WTC11 (cell line): ENCODE results near the gene ZNF273. TPM values are rescaled to one million over a fixed set of nuclear protein-coding genes. Genes with fewer than 3 reads are reported as not detected.
"Not testable (repeated sequence)": the region's sequence is repeated elsewhere in the genome, so short reads cannot be mapped to it uniquely, and the experiment has no call there.

ENCODE experiments used
- ATAC-seq: fragments of 200-7000 bp; cut with Tn5 transposase; 2 replicates; pipeline ENCODE4 v1.10.0; 2021; ENCODE audit warnings: mild to moderate bottlenecking, moderate library complexity
- CTCF ChIA-PET: fragments of 300-600 bp; sonication (Branson Sonifier 250); formaldehyde crosslinking; loops from one replicate; lab custom pipeline; 2021; ENCODE audit warnings: antibody characterized with exemption; lab: Charles Lee
- POLR2A ChIA-PET: fragments of 350-600 bp; sonication (Branson Sonifier 250); formaldehyde crosslinking; loops from one replicate; lab custom pipeline; 2021; ENCODE audit warnings: antibody characterized with exemption; lab: Charles Lee
- DNase-seq: peaks from one replicate; pipeline ENCODE4 v3.0.0; 2021; ENCODE audit warnings: low spot score
- H3K27ac Mint-ChIP-seq: 2 replicates; pipeline ENCODE4 v1.8.0; 2021; ENCODE audit warnings: mixed read lengths
- H3K27me3 Mint-ChIP-seq: 2 replicates; pipeline ENCODE4 v1.8.0; 2021; ENCODE audit warnings: low read depth, mild to moderate bottlenecking, moderate library complexity, mixed read lengths
- H3K36me3 Mint-ChIP-seq: 2 replicates; pipeline ENCODE4 v1.8.0; 2021; ENCODE audit warnings: mixed read lengths
- H3K4me1 Mint-ChIP-seq: 2 replicates; pipeline ENCODE4 v1.8.0; 2022; ENCODE audit warnings: mixed read lengths
- H3K4me3 Mint-ChIP-seq: 2 replicates; pipeline ENCODE4 v1.8.0; 2021; ENCODE audit warnings: mild to moderate bottlenecking, moderate library complexity, mixed read lengths
- H3K9me3 Mint-ChIP-seq: 2 replicates; pipeline ENCODE4 v1.8.0; 2021; ENCODE audit warnings: mixed read lengths
- AR ChIP-seq: fragments of 250-450 bp; sonication (Bioruptor Pico); IDR thresholded peaks from 2 replicates; pipeline ENCODE4 v1.9.0; 2021; ENCODE audit warnings: mild to moderate bottlenecking
- ATF2 ChIP-seq: sonication (generic); formaldehyde crosslinking; IDR thresholded peaks from 2 replicates; pipeline ENCODE4 v1.8.1; 2022; ENCODE audit warnings: low read depth, missing genetic modification reagents, borderline replicate concordance
- EMX1 ChIP-seq: fragments of 250-450 bp; sonication (Bioruptor Pico); IDR thresholded peaks from 2 replicates; pipeline ENCODE4 v1.8.0; 2021; ENCODE audit warnings: mild to moderate bottlenecking
- IRF2 ChIP-seq: sonication (generic); formaldehyde crosslinking; IDR thresholded peaks from 2 replicates; pipeline ENCODE4 v1.8.0; 2022; ENCODE audit warnings: low read depth, missing genetic modification reagents, borderline replicate concordance
- MYBL2 ChIP-seq: sonication (generic); formaldehyde crosslinking; IDR thresholded peaks from 2 replicates; pipeline ENCODE4 v1.8.1; 2023; ENCODE audit warnings: mild to moderate bottlenecking, moderate library complexity, missing genetic modification reagents
- NR1H2 ChIP-seq: sonication (generic); formaldehyde crosslinking; IDR thresholded peaks from 2 replicates; pipeline ENCODE4 v1.9.0; 2021; ENCODE audit warnings: mild to moderate bottlenecking, moderate library complexity, missing genetic modification reagents
- NR3C1 ChIP-seq: sonication (generic); formaldehyde crosslinking; conservative IDR thresholded peaks from 2 replicates; pipeline ENCODE4 v1.8.1; 2023; ENCODE audit warnings: low read depth, mild to moderate bottlenecking, missing genetic modification reagents
- PRDM15 ChIP-seq: sonication (generic); formaldehyde crosslinking; IDR thresholded peaks from 2 replicates; pipeline ENCODE4 v1.8.0; 2022; ENCODE audit warnings: missing genetic modification reagents
- TEAD1 ChIP-seq: sonication (generic); formaldehyde crosslinking; IDR thresholded peaks from 2 replicates; pipeline ENCODE4 v1.8.0; 2022; ENCODE audit warnings: mild to moderate bottlenecking, missing genetic modification reagents
- TEAD4 ChIP-seq: sonication (generic); formaldehyde crosslinking; IDR thresholded peaks from 2 replicates; pipeline ENCODE4 v1.8.0; 2022; ENCODE audit warnings: mild to moderate bottlenecking, missing genetic modification reagents
- USF2 ChIP-seq: sonication (generic); formaldehyde crosslinking; IDR thresholded peaks from 2 replicates; pipeline ENCODE4 v1.8.1; 2023; ENCODE audit warnings: mild to moderate bottlenecking, missing genetic modification reagents, moderate library complexity
- ZNF121 ChIP-seq: sonication (generic); formaldehyde crosslinking; IDR thresholded peaks from 2 replicates; pipeline ENCODE4 v1.8.0; 2023; ENCODE audit warnings: missing genetic modification reagents
- ZNF219 ChIP-seq: sonication (generic); formaldehyde crosslinking; IDR thresholded peaks from 2 replicates; pipeline ENCODE4 v1.8.0; 2023; ENCODE audit warnings: missing genetic modification reagents, mild to moderate bottlenecking, borderline replicate concordance
- total RNA-seq: library from RNA; stranded (reverse); gene quantifications from 3 replicates; pipeline ENCODE4 v1.2.3, GENCODE V29; 2021
- TF ChIP-seq, protein P1 (sequence below): fragments of 250-450 bp; sonication (Bioruptor Pico); IDR thresholded peaks from 2 replicates; pipeline ENCODE4 v1.9.0; 2021; ENCODE audit warnings: mild to moderate bottlenecking, borderline replicate concordance
- TF ChIP-seq, protein P2 (sequence below): fragments of 250-450 bp; sonication (Bioruptor Pico); IDR thresholded peaks from 2 replicates; pipeline ENCODE4 v1.9.0; 2021; ENCODE audit warnings: mild to moderate bottlenecking
- TF ChIP-seq, protein P3 (sequence below): sonication (generic); formaldehyde crosslinking; IDR thresholded peaks from 2 replicates; pipeline ENCODE4 v1.8.0; 2023; ENCODE audit warnings: missing genetic modification reagents

Gene ZNF273
- total RNA-seq, 1 experiment from 2014 or later: 12.1 TPM

- TF ChIP-seq, protein P1, sequence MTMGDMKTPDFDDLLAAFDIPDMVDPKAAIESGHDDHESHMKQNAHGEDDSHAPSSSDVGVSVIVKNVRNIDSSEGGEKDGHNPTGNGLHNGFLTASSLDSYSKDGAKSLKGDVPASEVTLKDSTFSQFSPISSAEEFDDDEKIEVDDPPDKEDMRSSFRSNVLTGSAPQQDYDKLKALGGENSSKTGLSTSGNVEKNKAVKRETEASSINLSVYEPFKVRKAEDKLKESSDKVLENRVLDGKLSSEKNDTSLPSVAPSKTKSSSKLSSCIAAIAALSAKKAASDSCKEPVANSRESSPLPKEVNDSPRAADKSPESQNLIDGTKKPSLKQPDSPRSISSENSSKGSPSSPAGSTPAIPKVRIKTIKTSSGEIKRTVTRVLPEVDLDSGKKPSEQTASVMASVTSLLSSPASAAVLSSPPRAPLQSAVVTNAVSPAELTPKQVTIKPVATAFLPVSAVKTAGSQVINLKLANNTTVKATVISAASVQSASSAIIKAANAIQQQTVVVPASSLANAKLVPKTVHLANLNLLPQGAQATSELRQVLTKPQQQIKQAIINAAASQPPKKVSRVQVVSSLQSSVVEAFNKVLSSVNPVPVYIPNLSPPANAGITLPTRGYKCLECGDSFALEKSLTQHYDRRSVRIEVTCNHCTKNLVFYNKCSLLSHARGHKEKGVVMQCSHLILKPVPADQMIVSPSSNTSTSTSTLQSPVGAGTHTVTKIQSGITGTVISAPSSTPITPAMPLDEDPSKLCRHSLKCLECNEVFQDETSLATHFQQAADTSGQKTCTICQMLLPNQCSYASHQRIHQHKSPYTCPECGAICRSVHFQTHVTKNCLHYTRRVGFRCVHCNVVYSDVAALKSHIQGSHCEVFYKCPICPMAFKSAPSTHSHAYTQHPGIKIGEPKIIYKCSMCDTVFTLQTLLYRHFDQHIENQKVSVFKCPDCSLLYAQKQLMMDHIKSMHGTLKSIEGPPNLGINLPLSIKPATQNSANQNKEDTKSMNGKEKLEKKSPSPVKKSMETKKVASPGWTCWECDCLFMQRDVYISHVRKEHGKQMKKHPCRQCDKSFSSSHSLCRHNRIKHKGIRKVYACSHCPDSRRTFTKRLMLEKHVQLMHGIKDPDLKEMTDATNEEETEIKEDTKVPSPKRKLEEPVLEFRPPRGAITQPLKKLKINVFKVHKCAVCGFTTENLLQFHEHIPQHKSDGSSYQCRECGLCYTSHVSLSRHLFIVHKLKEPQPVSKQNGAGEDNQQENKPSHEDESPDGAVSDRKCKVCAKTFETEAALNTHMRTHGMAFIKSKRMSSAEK (CRISPR knock-in tag): no peak
- no peak for TF ChIP-seq USF2 (CRISPR knock-in tag)
- no peak for TF ChIP-seq TEAD1 (CRISPR knock-in tag)
- TF ChIP-seq NR1H2 (CRISPR knock-in tag): no peak
These were observed 13.3 kb upstream of the ZNF273 start (continued) for GRCh38 chr7:64889686-64890162.

DNA sequence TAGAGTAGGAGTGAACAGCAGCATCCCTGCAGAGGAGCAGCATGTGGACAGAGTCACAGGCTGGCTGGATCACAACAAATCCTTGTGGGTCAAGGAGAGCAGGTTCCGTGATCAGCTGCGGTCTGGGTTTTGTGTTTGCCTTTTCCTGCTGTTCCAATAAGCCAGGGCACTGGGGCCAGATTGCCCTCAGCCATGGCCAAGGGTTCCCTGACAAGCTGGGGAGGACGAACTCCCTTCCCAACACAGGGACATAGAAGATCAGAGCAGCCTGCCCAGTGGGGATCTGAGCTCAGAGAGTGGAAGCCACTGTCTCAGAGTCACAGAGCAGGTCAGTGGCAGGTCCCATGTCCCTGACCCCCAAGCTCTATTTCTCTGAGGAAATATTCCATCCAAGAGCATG is 12.8 kb upstream of the ZNF273 start:
- ATAC-seq, POLR2A ChIA-PET, H3K36me3 Mint-ChIP-seq, H3K27ac Mint-ChIP-seq, DNase-seq, H3K4me1 Mint-ChIP-seq, H3K9me3 Mint-ChIP-seq, H3K4me3 Mint-ChIP-seq: not testable (repeated sequence)
- CTCF ChIA-PET: interaction anchor here (0.6 to 1.2 kb wide), 2 partner anchors 41 to 587 kb away, joined by 3 to 4 read pairs; no protein-coding TSS in a partner anchor
- H3K27me3 Mint-ChIP-seq: peaks cover 58% of the 10 kb centered on the region

DNA sequence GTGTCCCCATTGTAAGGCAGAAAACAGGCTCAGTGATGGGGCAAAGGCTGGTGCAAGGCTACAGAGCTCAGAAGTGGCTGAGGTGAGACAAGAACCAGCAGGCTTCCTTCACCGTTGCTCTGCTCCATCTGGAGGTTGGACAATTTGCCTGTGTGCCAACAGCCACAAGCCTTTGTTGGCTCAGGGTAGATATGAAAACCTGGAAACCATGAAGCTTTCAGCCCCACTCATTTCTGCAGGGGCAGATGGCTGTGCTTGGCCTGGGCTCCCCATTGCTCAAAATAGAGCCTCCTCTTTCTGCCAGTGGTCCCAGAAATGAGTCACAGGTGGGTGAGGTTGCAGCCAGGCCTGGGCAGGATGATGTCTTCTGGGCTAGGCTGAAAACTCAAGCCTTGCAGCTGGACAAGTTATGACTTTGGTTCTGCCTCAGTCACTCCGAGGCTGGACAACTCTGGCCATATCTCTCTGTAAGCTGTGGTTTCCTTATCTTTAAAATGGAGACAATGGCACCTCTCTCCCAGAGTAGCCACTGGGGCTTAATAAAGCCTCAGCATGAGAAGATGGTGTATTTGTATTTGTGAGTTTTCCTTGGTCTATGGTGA is 12.2 kb upstream of the ZNF273 start:
- ChIA-PET POLR2A (no interaction called here), CTCF (interaction anchor here (0.6 to 1.2 kb wide), 2 partner anchors 42 to 586 kb away, joined by 3 to 4 read pairs; no protein-coding TSS in a partner anchor)
- Mint-ChIP-seq H3K4me1 (peaks cover 5% of the 10 kb centered on the region; the same call in 1 of the 2 replicates), H3K4me3 (no peak overlapping the region), H3K27me3 (peaks cover 55% of the 10 kb centered on the region), H3K36me3 (no peaks in the 10 kb centered on the region), H3K27ac (no peak overlapping the region), H3K9me3 (0 out of 2 replicates have a peak, but pooled peaks cover 4% of the 10 kb centered on the region)
- no peak for ATAC-seq
- no peak for DNase-seq
- TF ChIP-seq TEAD4 (no peak), MYBL2 (no peak), NR3C1 (CRISPR knock-in tag) (no peak), ZNF219 (CRISPR knock-in tag) (no peak), IRF2 (no peak), ATF2 (CRISPR knock-in tag) (no peak), EMX1 (CRISPR knock-in tag) (no peak), ZNF121 (CRISPR knock-in tag) (no peak), NR1H2 (CRISPR knock-in tag) (no peak), AR (CRISPR knock-in tag) (no peak), PRDM15 (CRISPR knock-in tag) (no peak), USF2 (CRISPR knock-in tag) (no peak)
- TF ChIP-seq, protein P2, sequence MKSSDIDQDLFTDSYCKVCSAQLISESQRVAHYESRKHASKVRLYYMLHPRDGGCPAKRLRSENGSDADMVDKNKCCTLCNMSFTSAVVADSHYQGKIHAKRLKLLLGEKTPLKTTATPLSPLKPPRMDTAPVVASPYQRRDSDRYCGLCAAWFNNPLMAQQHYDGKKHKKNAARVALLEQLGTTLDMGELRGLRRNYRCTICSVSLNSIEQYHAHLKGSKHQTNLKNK (CRISPR knock-in tag): no peak
- TF ChIP-seq, protein P3, sequence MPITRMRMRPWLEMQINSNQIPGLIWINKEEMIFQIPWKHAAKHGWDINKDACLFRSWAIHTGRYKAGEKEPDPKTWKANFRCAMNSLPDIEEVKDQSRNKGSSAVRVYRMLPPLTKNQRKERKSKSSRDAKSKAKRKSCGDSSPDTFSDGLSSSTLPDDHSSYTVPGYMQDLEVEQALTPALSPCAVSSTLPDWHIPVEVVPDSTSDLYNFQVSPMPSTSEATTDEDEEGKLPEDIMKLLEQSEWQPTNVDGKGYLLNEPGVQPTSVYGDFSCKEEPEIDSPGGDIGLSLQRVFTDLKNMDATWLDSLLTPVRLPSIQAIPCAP (CRISPR knock-in tag): no peak
